Esophagus muscularis mucosa (tissue), 3 donors: ENCODE results near the gene ADGRA3.

Experiments used
- CTCF ChIP-seq, 3 experiments: fragments of 200-600 bp in 2 of 3; fragments of 450-650 bp in 1 of 3; sonication (generic) in 2 of 3; IDR thresholded peaks; one replicate each; pipeline ENCODE4 v1.5.1; 2017 to 2019; ENCODE audit warnings: antibody characterized with exemption in 3 of 3, mild to moderate bottlenecking in 2 of 3, moderate library complexity in 1 of 3
- POLR2A ChIP-seq: fragments of 450-650 bp; IDR thresholded peaks from one replicate; pipeline ENCODE4 v1.6.1; 2017; ENCODE audit warnings: antibody characterized with exemption, moderate library complexity, mild to moderate bottlenecking, low read depth
- POLR2AphosphoS5 ChIP-seq, 2 donors: sonication (generic); formaldehyde crosslinking; IDR thresholded peaks; one replicate each; pipeline ENCODE4 v1.6.1; 2017; ENCODE audit warnings: antibody characterized with exemption in 2 of 2

GRCh38 chr4:22532117-22532516, 16.3 kb upstream of the ADGRA3 start:
- TF ChIP-seq CTCF (IDR thresholded peaks at IDR 0.05) (no peak), POLR2AphosphoS5 (IDR thresholded peaks at IDR 0.05) (no peak), POLR2A (no peak)
